Liver (tissue), 9 donors: ENCODE results near the gene ALX3. TPM values are rescaled to one million over a fixed set of nuclear protein-coding genes. Genes with fewer than 3 reads are reported as not detected.

Experiments used
- DNase-seq: peaks from one replicate; pipeline ENCODE4 v3.0.0-alpha.2; 2017; ENCODE audit warnings: low spot score
- H3K27ac ChIP-seq, 2 donors: one replicate each; pipeline ENCODE4 v1.7.0; 2013; ENCODE audit warnings: inconsistent platforms in 2 of 2, low read length in 2 of 2, control low read depth in 1 of 2, low read depth in 1 of 2, mild to moderate bottlenecking in 1 of 2
- H3K27me3 ChIP-seq, 4 donors: one replicate each; pipeline versions ENCODE4 v1.6.1 to v1.7.0; 2013; ENCODE audit warnings: low read length in 3 of 4, inconsistent platforms in 1 of 4, mild to moderate bottlenecking in 1 of 4, moderate library complexity in 1 of 4; ENCODE audit not compliant: control insufficient read depth in 4 of 4, insufficient read depth in 4 of 4
- H3K36me3 ChIP-seq, 4 donors: one replicate each; pipeline versions ENCODE4 v1.6.1 to v1.7.0; 2013; ENCODE audit warnings: low read length in 3 of 4, mild to moderate bottlenecking in 3 of 4, low read depth in 1 of 4, moderate library complexity in 1 of 4; ENCODE audit not compliant: control insufficient read depth in 4 of 4, insufficient read depth in 3 of 4
- H3K4me1 ChIP-seq, 4 donors: one replicate each; pipeline versions ENCODE4 v1.6.1 to v1.7.0; 2013; ENCODE audit warnings: low read length in 3 of 4, mild to moderate bottlenecking in 3 of 4, moderate library complexity in 1 of 4; ENCODE audit not compliant: control insufficient read depth in 4 of 4, insufficient read depth in 4 of 4
- H3K4me3 ChIP-seq, 3 donors: one replicate each; pipeline versions ENCODE4 v1.6.1 to v1.7.0; 2013; ENCODE audit warnings: low read length in 3 of 3, control low read depth in 1 of 3, low read depth in 1 of 3, mild to moderate bottlenecking in 1 of 3
- H3K9ac ChIP-seq, 2 donors: one replicate each; pipeline ENCODE4 v1.7.0; 2013; ENCODE audit warnings: low read length in 2 of 2, mild to moderate bottlenecking in 2 of 2, moderate library complexity in 2 of 2, control low read depth in 1 of 2, low read depth in 1 of 2
- H3K9me3 ChIP-seq, 4 donors: one replicate each; pipeline versions ENCODE4 v1.6.1 to v1.7.0; 2013; ENCODE audit warnings: low read length in 3 of 4; ENCODE audit not compliant: control insufficient read depth in 4 of 4
- FOXA2 ChIP-seq: IDR thresholded peaks from 2 replicates; pipeline ENCODE4 v1.6.1; 2016; ENCODE audit warnings: antibody characterized with exemption
- HNF4A ChIP-seq, 2 donors: conservative IDR thresholded peaks; 2 replicates each; pipeline ENCODE4 v1.6.1; 2016; ENCODE audit warnings: antibody characterized with exemption in 2 of 2, mild to moderate bottlenecking in 2 of 2
- JUND ChIP-seq, 2 donors: IDR thresholded peaks; 2 replicates each; pipeline ENCODE4 v1.6.1; 2016; ENCODE audit warnings: antibody characterized with exemption in 2 of 2
- RAD21 ChIP-seq, 2 donors: IDR thresholded peaks; 2 replicates each; pipeline ENCODE4 v1.6.1; 2016; ENCODE audit warnings: antibody characterized with exemption in 2 of 2, mild to moderate bottlenecking in 2 of 2
- REST ChIP-seq: IDR thresholded peaks from 2 replicates; pipeline ENCODE4 v1.6.1; 2016; ENCODE audit warnings: antibody characterized with exemption, mild to moderate bottlenecking
- SP1 ChIP-seq: IDR thresholded peaks from 2 replicates; pipeline ENCODE4 v1.6.1; 2018; ENCODE audit warnings: antibody characterized with exemption, mild to moderate bottlenecking
- TAF1 ChIP-seq: conservative IDR thresholded peaks from 2 replicates; pipeline ENCODE4 v1.6.1; 2016; ENCODE audit warnings: antibody characterized with exemption, mild to moderate bottlenecking
- ZBTB33 ChIP-seq: IDR thresholded peaks from 2 replicates; pipeline ENCODE4 v1.6.1; 2016; ENCODE audit warnings: antibody characterized with exemption
- WGBS: extraction: QIAGEN DNeasy Blood & Tissue Kit; methylation state at CpG from one replicate; pipeline ENCODE4 v1.1.7; 2013; 5-methylcytosine and 5-hydroxymethylcytosine counted together
- polyA plus RNA-seq, 2 donors: library from polyadenylated mRNA; stranded (reverse) in 1 of 2; unstranded in 1 of 2; fragments of 200-250 nt in 1 of 2; fragments of >200 nt in 1 of 2; fragmentation: Nextera tagmentation in 1 of 2; extraction: Ambion mirVana in 1 of 2; gene quantifications; one replicate each; pipeline versions ENCODE4 v1.2.1 to v1.2.3, GENCODE V29; 2013 to 2015
- total RNA-seq, 2 donors: library from RNA; depleted of rRNA; stranded (reverse); fragments of >200 nt; gene quantifications; one replicate each; pipeline ENCODE4 v1.2.3, GENCODE V29; 2014
- TF ChIP-seq, protein P1 (sequence below): IDR thresholded peaks from 2 replicates; pipeline ENCODE4 v1.6.1; 2016; ENCODE audit warnings: antibody characterized with exemption
- TF ChIP-seq, protein P2 (sequence below): fragments of 150-350 bp; IDR thresholded peaks from 2 replicates; pipeline ENCODE4 v1.5.1; 2017; ENCODE audit warnings: improper control_type of control experiment, low read depth, low read length; ENCODE audit not compliant: missing input control
- donor health status: healthy.
- donor health status: healthy.
- donor health status: healthy.
- donor health status: healthy.
- donor health status: healthy.

ALX3 gene
- total and polyA plus RNA-seq, 4 donors: not detected

GRCh38 chr1:110060662-110061060, 9.8 kb downstream of the ALX3 start (continued):
- no peak for TF ChIP-seq REST
- no peak for TF ChIP-seq TAF1

DNA sequence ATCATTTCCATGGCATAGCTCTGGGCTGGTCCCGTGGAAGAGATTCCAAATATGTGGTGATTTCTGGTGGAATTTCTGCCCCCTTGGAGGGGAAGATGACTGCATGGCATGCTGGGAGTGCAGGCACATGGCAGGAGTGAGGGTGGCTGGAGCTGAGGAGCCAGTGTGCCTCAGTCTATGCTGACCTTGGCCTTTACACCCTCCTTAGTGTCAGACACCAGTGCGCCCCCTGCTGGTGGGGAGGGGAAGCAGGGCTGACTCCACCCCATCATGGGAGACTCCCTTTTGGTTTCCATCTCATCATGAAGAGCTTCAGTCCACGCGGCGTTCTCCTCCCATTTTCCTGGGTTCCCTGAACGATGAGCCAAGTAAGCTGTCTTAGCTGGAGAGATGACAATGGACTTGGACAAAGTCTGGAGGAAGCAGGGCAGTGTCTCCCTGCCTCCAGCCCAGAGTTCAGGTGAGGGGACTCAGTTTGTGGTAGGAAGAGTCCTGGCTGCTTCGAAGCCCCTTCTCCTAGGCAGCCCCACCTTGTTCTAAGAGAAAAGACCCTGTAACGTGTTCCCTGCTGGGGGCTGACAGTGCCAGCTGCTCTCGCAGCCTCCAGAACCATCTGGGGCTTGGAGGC, 10.3 kb downstream of the ALX3 start:
- TF ChIP-seq TAF1 (no peak), RAD21 (IDR thresholded peaks at IDR 0.05) (no peak), FOXA2 (no peak), ZBTB33 (no peak), REST (no peak), SP1 (no peak), HNF4A (conservative IDR thresholded peaks at IDR 0.05) (peak; percentile 19 to 64), JUND (IDR thresholded peaks at IDR 0.05) (no peak)
- TF ChIP-seq, protein P1, sequence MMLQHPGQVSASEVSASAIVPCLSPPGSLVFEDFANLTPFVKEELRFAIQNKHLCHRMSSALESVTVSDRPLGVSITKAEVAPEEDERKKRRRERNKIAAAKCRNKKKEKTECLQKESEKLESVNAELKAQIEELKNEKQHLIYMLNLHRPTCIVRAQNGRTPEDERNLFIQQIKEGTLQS: no peak
- TF ChIP-seq, protein P2, sequence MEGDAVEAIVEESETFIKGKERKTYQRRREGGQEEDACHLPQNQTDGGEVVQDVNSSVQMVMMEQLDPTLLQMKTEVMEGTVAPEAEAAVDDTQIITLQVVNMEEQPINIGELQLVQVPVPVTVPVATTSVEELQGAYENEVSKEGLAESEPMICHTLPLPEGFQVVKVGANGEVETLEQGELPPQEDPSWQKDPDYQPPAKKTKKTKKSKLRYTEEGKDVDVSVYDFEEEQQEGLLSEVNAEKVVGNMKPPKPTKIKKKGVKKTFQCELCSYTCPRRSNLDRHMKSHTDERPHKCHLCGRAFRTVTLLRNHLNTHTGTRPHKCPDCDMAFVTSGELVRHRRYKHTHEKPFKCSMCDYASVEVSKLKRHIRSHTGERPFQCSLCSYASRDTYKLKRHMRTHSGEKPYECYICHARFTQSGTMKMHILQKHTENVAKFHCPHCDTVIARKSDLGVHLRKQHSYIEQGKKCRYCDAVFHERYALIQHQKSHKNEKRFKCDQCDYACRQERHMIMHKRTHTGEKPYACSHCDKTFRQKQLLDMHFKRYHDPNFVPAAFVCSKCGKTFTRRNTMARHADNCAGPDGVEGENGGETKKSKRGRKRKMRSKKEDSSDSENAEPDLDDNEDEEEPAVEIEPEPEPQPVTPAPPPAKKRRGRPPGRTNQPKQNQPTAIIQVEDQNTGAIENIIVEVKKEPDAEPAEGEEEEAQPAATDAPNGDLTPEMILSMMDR: peak; percentile 53
- no peaks in the 10 kb centered on the region for H3K9me3 ChIP-seq
- no peak overlapping the region for H3K4me3 ChIP-seq
- no peak overlapping the region for H3K27ac ChIP-seq
- H3K4me1 ChIP-seq: peaks cover 0 to 3% (median 0%) of the 10 kb centered on the region in 4 donors
- peaks cover 2 to 31% (median 22%) of the 10 kb centered on the region in 4 donors for H3K36me3 ChIP-seq
- WGBS: 92% methylated on average over 9 of the region's 9 CpGs
- DNase-seq: peak; percentile 79
- H3K27me3 ChIP-seq: no peaks in the 10 kb centered on the region
- H3K9ac ChIP-seq: no peak overlapping the region
